Glomerular endothelial cell (primary cell): ENCODE results near the gene CHMP3. TPM values are rescaled to one million over a fixed set of nuclear protein-coding genes. Genes with fewer than 3 reads are reported as not detected.
"Not testable (repeated sequence)": the region's sequence is repeated elsewhere in the genome, so short reads cannot be mapped to it uniquely, and the experiment has no call there.

ENCODE experiments used
- DNase-seq: peaks from one replicate; pipeline ENCODE4 v3.0.0-alpha.2; 2011; ENCODE audit warnings: low read depth, low spot score; ENCODE audit errors: extremely low read depth
- total RNA-seq: library from RNA; depleted of rRNA; stranded (reverse); fragments of >200 nt; gene quantifications from 2 replicates; pipeline ENCODE4 v1.2.3, GENCODE V29; 2015

CHMP3 gene
- total RNA-seq, 1 donor from 2014 or later, result 59.2 TPM

DNA sequence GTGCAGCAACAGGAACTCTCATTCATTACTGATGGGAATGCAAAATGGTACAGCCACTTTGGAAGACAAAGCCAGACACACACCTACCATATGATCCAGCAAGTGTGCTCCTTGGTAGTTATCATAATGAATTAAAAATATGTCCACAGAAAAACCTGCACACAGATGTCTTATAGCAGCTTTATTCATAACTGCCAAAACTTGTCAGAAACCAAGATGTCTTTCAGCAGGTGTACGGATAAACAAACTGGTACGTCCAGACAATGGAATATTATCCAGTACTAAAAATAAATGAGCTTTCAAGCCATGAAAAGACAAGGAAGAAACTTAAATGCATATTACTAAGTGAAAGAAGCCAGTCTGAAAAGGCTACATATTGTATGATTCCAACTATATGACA, 50.4 kb downstream of the CHMP3 start:
- DNase-seq, result no peak

GRCh38 chr2:86512034-86512433, 51.2 kb downstream of the CHMP3 start:
- no peak for DNase-seq

- DNase-seq, result no peak
Measured at GRCh38 chr2:86510436-86510933, 52.8 kb downstream of the CHMP3 start.

GRCh38 chr2:86507600-86507999, 55.6 kb downstream of the CHMP3 start:
- DNase-seq, result no peak

DNA sequence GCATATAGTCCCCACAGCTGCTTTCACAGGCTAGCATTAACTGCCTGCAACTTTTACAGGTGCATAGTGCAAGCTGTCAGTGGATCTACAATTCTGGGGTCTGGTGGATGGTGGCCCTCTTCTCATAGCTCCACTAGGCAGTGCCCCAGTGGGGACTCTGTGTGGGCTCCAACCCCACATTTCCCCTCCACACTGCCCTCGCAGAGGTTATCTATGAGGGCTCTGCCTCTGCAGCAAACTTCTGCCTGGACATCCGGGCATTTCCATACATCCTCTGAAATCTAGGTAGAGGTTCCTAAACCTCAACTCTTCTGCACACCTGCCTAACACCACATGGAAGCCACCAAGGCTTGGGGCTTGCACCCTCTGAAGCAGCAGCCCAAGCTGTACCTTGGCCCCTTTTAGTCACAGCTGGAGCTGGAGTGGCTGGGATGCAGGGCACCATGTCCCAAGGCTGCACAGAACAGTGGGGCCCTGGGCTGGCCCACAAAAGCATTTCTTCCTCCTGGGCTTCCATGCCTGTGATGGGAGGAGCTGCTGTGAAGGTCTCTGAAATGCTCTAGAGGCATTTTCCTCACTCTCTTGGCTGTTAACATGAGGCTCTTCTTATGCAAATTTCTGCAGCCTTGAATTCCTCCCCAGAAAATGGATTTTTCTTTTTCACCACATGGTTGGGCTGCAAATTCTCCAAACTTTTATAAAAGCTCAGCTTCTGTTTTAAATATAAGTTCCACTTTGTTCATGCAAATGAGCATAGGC, 62.7 kb downstream of the CHMP3 start:
- no peak for DNase-seq

- no peak for DNase-seq
Measured at GRCh38 chr2:86499326-86499725, 63.9 kb downstream of the CHMP3 start.

DNA sequence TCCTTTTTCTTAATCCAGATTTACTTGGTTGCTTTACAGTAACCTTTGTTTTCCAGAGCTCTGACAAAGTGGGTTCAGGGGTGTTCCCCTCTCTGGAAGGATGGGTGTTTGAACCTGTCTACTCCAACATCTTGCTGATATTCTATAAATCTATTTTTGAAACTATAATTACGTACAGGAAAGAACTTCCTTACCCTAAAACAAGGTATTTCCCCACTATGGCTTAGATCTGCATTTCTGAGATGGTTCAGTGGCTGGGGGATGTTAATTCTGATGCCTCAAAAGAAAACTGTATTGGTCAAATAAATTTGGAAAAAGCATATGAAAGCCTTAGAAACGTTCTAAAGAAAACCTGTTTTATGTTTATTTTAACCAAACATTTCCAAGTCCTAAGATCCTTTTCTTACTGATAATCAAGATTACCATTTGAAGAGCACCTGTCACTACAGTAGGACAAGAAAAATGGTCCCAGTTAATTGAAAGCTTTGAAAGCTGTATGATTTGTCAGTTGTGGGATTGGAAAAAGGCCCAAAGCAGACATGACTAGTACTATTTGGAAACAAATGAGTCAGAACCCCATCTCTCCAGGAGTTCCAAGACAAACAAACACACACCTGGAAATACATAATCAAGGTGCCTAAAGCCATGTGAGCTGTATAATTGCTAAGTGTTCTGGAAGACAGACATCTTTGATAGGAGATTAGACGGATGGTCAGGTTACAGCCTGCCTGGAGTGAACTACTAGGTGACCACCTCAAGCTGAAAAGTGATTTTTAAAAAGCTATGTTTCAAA, 64.6 kb downstream of the CHMP3 start:
- no peak for DNase-seq

DNA sequence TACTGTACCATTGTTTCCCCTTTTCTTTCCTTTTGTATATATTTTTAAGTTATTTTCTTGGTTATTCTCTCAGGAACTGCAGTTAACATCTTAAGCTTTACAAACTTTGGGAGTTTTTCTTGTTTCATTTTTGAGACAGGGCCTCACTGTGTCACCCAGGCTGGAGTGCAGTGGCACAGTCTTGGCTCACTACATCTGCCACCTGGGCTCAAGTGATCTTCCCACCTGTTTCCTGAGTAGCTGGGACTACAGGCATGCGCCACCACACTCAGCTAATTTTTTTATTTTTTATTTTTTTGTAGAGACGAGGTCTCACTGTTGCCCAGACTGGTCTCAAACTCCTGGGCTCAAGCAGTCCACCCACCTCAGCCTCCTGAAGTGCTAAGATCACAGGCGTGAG, 66.9 kb downstream of the CHMP3 start:
- DNase-seq, result not testable (repeated sequence)

GRCh38 chr2:86492048-86492453, 71.2 kb downstream of the CHMP3 start:
- no peak for DNase-seq

DNA sequence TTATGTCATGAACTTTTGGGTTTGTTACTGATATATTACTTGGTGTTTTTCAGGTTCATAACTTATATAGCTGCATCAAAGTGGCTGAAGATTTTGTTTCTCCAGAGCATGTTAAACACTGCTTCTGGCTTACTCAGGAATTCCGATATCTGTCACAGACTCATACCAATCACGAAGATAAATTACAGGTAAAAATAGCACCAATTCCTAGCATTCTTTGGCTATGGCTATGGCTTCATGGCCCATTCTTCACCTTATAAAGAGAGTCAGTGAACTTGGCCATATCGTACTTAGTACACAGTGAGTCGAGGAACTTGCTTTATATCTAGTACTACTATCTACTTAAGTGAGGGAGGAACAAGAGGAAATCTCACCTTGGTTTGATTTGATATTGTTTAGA, 72.2 kb downstream of the CHMP3 start:
- no peak for DNase-seq

DNA sequence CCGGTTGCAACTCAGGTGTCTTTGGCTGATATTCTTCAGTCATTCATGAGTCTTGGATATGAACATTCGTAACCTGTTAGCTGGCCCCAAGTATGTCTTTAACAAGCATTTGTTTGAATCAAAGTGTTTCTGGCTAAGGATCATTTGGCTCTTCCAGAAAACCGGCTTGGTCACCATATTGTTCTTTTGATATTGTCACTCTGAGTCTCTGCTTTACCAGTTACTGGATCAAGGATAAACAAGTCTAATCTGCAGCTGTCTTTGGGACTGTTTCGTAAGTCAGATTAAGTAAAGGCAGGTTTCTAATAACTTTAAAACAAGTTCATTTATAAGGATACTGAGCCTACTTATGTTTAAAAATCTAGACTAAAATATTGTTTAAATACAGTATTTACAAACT, 73.0 kb downstream of the CHMP3 start:
- no peak for DNase-seq

- DNase-seq, result no peak
Measured at GRCh38 chr2:86489542-86489941, 73.7 kb downstream of the CHMP3 start.

DNA sequence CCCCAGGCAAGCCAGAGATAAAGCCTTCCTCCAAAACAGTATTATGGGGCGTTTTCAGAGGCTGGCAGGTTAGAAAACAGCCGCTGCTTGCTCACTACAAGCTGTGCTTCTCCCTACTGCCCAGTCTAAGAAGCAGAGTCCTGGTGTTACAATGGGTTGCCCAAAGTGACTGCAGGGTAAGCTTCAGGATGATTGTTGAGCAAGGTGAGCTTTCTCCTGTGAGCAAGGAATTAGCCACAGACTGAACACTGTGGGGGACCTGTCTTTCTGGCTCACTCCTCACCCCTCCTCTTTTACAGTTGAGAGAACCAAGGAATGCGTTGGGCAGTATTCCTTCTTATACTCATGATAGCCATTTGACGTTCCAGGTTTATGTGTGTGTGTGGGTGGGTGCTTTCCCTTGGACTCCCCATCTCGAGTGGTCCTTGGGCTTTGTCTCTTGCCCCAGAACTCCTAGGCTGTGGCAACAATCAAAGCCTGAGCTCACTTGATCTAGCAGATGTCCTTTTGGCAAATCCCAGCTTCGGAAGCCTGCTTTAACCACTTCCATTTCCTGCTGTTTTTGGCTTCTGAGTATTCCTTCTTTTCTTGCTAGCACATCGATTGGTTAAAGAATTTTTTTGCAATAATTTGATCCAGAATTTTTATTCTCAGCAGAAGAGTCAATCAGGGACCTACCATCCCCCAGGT, 74.5 kb downstream of the CHMP3 start:
- DNase-seq, result no peak

DNA sequence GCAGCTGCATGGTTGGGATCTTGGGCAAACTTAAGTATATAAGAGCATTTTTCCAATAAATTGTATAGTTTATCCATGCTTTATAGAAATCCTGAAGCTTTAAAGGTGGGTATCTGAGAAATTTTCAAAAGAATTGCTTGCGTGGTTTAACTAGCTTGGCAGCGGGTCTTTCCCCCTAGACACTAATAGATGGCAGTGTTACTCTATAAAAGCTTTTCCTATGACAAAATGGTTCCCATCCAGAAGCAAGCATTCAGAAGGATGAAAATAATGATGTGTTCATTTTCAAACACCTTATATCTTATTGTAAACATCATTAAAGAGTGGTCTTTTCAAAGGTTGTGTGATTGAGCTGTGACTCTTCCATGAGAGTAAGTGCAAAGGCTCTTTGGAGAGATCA, 76.2 kb downstream of the CHMP3 start:
- no peak for DNase-seq

DNA sequence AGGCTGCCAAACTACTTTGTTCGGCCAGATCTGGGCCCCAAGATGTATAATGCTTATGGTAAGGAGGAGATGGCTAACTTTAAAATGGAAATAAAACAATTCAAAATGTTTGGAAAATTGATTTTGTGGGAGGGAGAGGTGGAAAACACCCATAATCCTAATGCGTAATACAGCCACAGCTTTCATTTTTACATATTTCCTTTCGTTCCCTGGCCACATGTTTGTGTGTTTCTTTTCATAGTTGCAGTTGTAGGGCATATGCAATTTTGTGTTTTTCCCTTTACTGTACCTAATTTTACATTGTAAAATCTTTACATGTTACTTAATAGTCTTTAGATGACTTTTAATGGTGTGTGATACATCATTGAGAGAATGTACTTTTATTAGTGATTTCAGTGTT, 77.4 kb downstream of the CHMP3 start:
- no peak for DNase-seq

GRCh38 chr2:86485103-86485502, 78.1 kb downstream of the CHMP3 start:
- no peak for DNase-seq

DNA sequence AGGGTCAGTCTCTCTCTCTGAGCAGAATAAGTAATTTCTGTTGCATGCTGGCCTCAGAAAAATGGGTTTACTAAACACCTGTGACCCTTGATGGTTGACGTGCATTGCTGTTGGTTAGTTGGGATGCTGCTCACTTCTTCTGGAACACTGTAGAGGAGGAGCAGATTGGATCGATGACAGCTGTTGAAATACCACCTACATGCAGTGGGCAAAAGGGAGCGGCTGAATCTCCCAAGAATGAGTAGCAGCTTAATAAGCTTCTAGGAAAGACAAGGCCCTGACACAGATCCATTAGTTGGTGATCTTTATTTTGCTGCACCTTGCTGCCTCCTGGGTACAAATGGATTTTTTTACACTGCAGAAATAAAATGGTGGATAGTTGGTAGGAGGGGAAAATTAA, 78.9 kb downstream of the CHMP3 start:
- DNase-seq, result no peak

DNA sequence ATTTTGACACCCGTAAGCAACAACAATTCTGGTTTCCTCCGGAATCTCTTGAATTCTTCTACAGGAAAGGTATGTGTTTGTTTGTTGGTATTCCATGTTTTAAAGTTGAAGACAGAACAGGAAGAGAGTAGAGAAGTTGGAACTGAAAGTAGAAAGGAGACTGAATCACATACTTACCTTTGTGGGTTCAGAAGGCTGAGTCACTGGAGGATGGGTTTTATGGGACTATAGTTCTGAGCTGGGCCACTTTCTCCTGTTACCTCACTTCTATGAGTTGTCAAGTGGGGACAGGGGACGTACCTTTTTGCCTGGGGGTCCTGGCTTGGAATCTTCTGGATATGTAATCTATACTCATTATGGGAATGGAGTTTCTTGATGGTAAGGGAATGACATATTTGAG, 81.2 kb downstream of the CHMP3 start:
- no peak for DNase-seq

- DNase-seq, result no peak
Measured at GRCh38 chr2:86480105-86480504, 83.1 kb downstream of the CHMP3 start.

GRCh38 chr2:86477349-86477748, 85.9 kb downstream of the CHMP3 start:
- DNase-seq, result no peak

DNA sequence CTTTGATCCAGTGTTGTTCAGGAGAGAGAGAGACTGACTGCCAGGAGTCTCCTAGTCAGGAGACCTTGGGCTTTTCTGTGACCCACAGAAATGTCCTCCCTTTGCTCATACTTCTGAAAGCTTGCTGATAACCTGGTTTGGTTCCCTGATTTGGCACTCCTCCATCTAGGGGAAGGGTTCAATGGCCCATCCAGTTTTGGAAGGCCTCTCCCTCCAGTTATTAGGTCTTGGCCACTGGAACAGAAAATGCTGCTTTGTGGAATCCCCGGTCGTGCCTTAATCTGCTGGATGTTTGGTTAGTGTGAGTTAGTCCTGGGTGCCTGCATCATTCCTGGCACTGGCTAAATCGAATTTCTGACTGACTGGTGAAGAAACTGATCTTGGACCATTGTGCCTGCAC, 86.3 kb downstream of the CHMP3 start:
- DNase-seq, result no peak

GRCh38 chr2:86476092-86476491, 87.2 kb downstream of the CHMP3 start:
- no peak for DNase-seq
